Gastrocnemius medialis (tissue), 4 donors: Measurements from ENCODE around the gene WNK3. TPM values are rescaled to one million over a fixed set of nuclear protein-coding genes. Genes with fewer than 3 reads are reported as not detected.

ENCODE experiments used
- ATAC-seq, 2 donors: fragments of 150-250 bp; one replicate each; pipeline ENCODE4 v1.9.1; 2016
- DNase-seq, 2 donors: peaks; one replicate each; pipeline ENCODE4 v3.0.0-alpha.2; 2019
- H3K27ac ChIP-seq, 4 donors: fragments of 200-600 bp; sonication (generic); 1 replicate in 1 of 4; 2 replicates in 3 of 4; pipeline ENCODE4 v1.5.1; 2016 to 2018; ENCODE audit warnings: mild to moderate bottlenecking in 2 of 4, moderate library complexity in 1 of 4
- H3K27me3 ChIP-seq, 3 donors: fragments of 200-600 bp; sonication (generic) in 2 of 3; 1 replicate in 1 of 3; 2 replicates in 2 of 3; pipeline versions ENCODE4 v1.5.1 to v1.6.0; 2016 to 2019; ENCODE audit warnings: mild to moderate bottlenecking in 1 of 3, moderate library complexity in 1 of 3
- H3K36me3 ChIP-seq, 2 donors: fragments of 200-600 bp; sonication (generic) in 1 of 2; one replicate each; pipeline ENCODE4 v1.5.1; 2017 to 2018
- H3K4me1 ChIP-seq, 2 donors: fragments of 200-600 bp; sonication (generic) in 1 of 2; one replicate each; pipeline ENCODE4 v1.5.1; 2016 to 2017; ENCODE audit warnings: mild to moderate bottlenecking in 2 of 2
- H3K4me3 ChIP-seq, 4 donors: fragments of 200-600 bp; sonication (generic) in 3 of 4; 1 replicate in 1 of 4; 2 replicates in 3 of 4; pipeline ENCODE4 v1.5.1; 2016 to 2019; ENCODE audit warnings: mild to moderate bottlenecking in 2 of 4
- H3K9me3 ChIP-seq, 3 donors: fragments of 200-600 bp; sonication (generic) in 2 of 3; 1 replicate in 1 of 3; 2 replicates in 2 of 3; pipeline ENCODE4 v1.5.1; 2016 to 2019
- POLR2A ChIP-seq, 2 donors: fragments of 450-650 bp; IDR thresholded peaks; one replicate each; pipeline ENCODE4 v1.6.1; 2017; ENCODE audit warnings: antibody characterized with exemption in 2 of 2, mild to moderate bottlenecking in 2 of 2, moderate library complexity in 2 of 2
- in situ Hi-C, 4 donors: fragments of 200-750 bp; cut with MboI; loops; one replicate each; pipeline versions ENCODE4 v1.15.0 to v1.8.0; 2017; ENCODE audit warnings: low sequenced_read_pairs in 4 of 4
- intact Hi-C: fragments of 100-400 bp; cut with DNase I; formaldehyde crosslinking; loops from one replicate; pipeline ENCODE4 v1.15.1; 2023; ENCODE audit warnings: low total_unique reads
- total RNA-seq, 4 donors: library from RNA; depleted of rRNA; stranded (reverse); fragments of >200 nt; gene quantifications; one replicate each; pipeline versions ENCODE4 v1.1.0 to v1.2.3, GENCODE V29; 2016
- TF ChIP-seq, protein P1 (sequence below), 5 experiments: fragments of 450-650 bp in 3 of 5; fragments of 200-600 bp in 2 of 5; sonication (generic) in 2 of 5; IDR thresholded peaks in 4 of 5; conservative IDR thresholded peaks in 1 of 5; 1 replicate in 4 of 5; 2 replicates in 1 of 5; pipeline ENCODE4 v1.5.1; 2016 to 2019; ENCODE audit warnings: antibody characterized with exemption in 5 of 5, mild to moderate bottlenecking in 3 of 5, moderate library complexity in 3 of 5

Gene WNK3
- total RNA-seq, 4 donors from 2014 or later = 0.02 to 0.16 (median 0.08) TPM

DNA sequence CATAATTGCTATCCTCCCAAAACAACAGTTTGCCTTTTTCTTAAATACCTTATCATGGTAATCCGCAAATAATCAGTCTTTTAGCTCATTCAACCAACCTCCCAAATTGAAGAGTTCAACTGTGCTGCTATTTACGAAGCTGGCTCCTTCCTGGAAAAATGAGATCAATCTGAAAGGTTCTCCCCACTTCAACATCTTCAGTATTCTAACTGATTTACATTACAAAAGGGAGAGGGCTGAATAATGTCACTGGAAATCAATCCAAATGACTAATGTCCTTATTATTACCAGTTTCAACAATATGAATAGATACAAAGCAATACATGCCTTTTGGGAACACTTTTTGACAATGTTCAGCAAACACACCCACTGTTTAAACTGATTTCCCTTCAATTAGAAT is 86.2 kb downstream of the WNK3 start:
- intact Hi-C loops = no loop called here
- H3K4me1 ChIP-seq = no peaks in the 10 kb centered on the region
- H3K36me3 ChIP-seq = no peaks in the 10 kb centered on the region
- no peaks in the 10 kb centered on the region for H3K27me3 ChIP-seq
- DNase-seq = no peak
- no peak for ATAC-seq
- no peak overlapping the region for H3K27ac ChIP-seq
- TF ChIP-seq POLR2A (IDR thresholded peaks at IDR 0.05) = no peak
- TF ChIP-seq, protein P1, sequence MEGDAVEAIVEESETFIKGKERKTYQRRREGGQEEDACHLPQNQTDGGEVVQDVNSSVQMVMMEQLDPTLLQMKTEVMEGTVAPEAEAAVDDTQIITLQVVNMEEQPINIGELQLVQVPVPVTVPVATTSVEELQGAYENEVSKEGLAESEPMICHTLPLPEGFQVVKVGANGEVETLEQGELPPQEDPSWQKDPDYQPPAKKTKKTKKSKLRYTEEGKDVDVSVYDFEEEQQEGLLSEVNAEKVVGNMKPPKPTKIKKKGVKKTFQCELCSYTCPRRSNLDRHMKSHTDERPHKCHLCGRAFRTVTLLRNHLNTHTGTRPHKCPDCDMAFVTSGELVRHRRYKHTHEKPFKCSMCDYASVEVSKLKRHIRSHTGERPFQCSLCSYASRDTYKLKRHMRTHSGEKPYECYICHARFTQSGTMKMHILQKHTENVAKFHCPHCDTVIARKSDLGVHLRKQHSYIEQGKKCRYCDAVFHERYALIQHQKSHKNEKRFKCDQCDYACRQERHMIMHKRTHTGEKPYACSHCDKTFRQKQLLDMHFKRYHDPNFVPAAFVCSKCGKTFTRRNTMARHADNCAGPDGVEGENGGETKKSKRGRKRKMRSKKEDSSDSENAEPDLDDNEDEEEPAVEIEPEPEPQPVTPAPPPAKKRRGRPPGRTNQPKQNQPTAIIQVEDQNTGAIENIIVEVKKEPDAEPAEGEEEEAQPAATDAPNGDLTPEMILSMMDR (IDR thresholded peaks at IDR 0.05 in 4 of 5, conservative IDR thresholded peaks at IDR 0.05 in 1 of 5) = no peak
- H3K9me3 ChIP-seq = no peaks in the 10 kb centered on the region
- no peak overlapping the region for H3K4me3 ChIP-seq
- in situ Hi-C loops = no loop called here

DNA sequence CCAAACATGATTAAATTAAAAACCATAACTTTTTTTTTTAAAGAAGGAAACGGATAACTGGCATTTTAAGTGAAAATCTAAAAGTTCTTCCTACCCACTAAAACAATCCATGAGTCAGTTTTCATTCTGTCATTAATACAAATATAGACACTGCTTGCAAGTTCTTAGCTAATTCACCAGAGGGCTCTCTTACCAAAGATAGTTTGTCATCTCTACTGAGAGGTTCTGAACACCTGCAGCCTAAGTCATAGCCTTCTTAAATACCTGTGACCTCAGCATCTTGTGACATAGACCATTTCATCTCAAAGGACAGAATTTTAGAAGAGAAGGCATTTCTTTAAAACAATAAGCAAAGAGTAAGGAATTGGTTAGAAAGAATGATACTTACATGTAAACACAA is 109.5 kb downstream of the WNK3 start:
- Histone ChIP-seq H3K36me3 (no peaks in the 10 kb centered on the region), H3K27ac (no peak overlapping the region), H3K4me3 (no peak overlapping the region), H3K9me3 (no peaks in the 10 kb centered on the region), H3K27me3 (no peaks in the 10 kb centered on the region), H3K4me1 (no peaks in the 10 kb centered on the region)
- no peak for DNase-seq
- intact Hi-C loops = no loop called here
- in situ Hi-C loops = no loop called here
- ATAC-seq = peak in 1 of 2 donors; percentile 65
- TF ChIP-seq, protein P1 (IDR thresholded peaks at IDR 0.05 in 4 of 5, conservative IDR thresholded peaks at IDR 0.05 in 1 of 5) = no peak
- TF ChIP-seq POLR2A (IDR thresholded peaks at IDR 0.05) = no peak

DNA sequence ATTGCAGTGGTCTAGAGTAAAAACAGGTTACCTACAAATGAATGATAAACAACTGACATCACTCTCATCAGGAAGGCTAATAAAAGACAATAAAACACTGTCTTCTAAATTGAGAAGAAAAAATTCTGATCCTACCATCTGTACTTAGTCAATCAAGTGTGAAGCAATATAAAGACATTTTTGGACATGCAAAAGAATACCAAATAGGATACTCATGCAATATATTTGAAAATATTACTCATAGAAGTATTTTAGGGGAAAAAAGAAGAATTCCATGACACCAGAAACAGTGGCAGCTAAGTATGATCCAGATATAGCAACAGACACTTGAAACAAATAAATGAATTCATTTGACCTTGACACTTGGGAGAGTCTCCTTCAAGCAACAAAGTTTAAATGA is 111.0 kb downstream of the WNK3 start:
- TF ChIP-seq, protein P1 (IDR thresholded peaks at IDR 0.05 in 4 of 5, conservative IDR thresholded peaks at IDR 0.05 in 1 of 5) = no peak
- TF ChIP-seq POLR2A (IDR thresholded peaks at IDR 0.05) = no peak
- no peak for DNase-seq
- intact Hi-C loops (no loop called here), in situ Hi-C loops (no loop called here)
- Histone ChIP-seq H3K27me3 (no peaks in the 10 kb centered on the region), H3K4me3 (no peak overlapping the region), H3K36me3 (no peaks in the 10 kb centered on the region), H3K27ac (no peak overlapping the region), H3K4me1 (no peaks in the 10 kb centered on the region), H3K9me3 (no peaks in the 10 kb centered on the region)
- no peak for ATAC-seq

DNA sequence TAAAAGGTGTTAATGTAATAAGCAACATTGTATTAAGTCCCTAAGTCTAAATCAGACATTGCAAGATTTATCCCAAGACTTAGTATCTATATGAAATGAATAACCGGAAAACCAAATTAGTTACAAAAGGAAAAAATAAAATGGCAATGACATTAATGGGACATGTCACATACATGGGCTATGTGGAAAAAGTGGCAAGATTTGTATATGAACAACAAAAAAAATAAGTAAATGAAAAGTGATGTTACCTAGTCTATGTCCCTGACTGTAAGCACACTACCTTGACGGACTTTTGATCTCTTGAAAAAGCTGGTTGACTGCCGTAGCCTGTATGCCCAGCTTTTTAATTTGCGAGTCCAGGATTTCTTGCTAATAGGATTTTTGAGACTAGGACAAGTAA is 119.3 kb downstream of the WNK3 start:
- Histone ChIP-seq H3K4me1 (no peaks in the 10 kb centered on the region), H3K27me3 (peaks cover 0 to 4% (median 0%) of the 10 kb centered on the region in 3 donors), H3K36me3 (no peaks in the 10 kb centered on the region), H3K9me3 (no peaks in the 10 kb centered on the region), H3K4me3 (no peak overlapping the region), H3K27ac (no peak overlapping the region)
- DNase-seq = no peak
- intact Hi-C loops = no loop called here
- TF ChIP-seq, protein P1 (IDR thresholded peaks at IDR 0.05 in 4 of 5, conservative IDR thresholded peaks at IDR 0.05 in 1 of 5) = no peak
- no peak for TF ChIP-seq POLR2A (IDR thresholded peaks at IDR 0.05)
- ATAC-seq = no peak
- in situ Hi-C loops = no loop called here

DNA sequence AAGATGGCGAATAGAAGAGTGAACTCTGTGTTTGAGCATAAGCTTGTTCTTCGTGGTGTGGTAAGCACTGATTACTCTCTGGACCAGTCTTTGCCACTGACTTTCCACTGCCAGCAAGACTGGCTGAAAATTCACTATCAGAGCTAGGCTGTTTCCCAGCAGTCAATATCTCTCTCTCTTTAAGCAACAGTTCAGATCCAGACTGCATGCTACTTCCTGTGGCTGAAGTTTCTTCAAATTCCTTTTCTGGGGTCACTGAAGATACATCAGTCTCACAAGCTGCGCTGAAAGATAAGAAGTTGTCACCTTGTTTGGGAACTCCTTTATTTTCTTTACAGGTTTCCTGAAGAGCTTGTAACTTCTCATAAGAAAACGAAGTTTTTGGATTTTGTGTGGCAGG is 120.8 kb downstream of the WNK3 start:
- in situ Hi-C loops = no loop called here
- Histone ChIP-seq H3K4me1 (no peaks in the 10 kb centered on the region), H3K36me3 (no peaks in the 10 kb centered on the region), H3K4me3 (no peak overlapping the region), H3K27me3 (peaks cover 0 to 4% (median 0%) of the 10 kb centered on the region in 3 donors), H3K27ac (no peak overlapping the region), H3K9me3 (no peaks in the 10 kb centered on the region)
- TF ChIP-seq POLR2A (IDR thresholded peaks at IDR 0.05) = no peak
- TF ChIP-seq, protein P1 (IDR thresholded peaks at IDR 0.05 in 4 of 5, conservative IDR thresholded peaks at IDR 0.05 in 1 of 5) = no peak
- intact Hi-C loops = no loop called here
- ATAC-seq (no peak), DNase-seq (no peak)
